Hematopoietic multipotent progenitor cell treated with erythropoietin and hydrocortisone succinate and interleukin-3 and kit ligand, for 6 days (in vitro differentiated cells): ENCODE results near the gene RANBP17.
"Not testable (repeated sequence)": the region's sequence is repeated elsewhere in the genome, so short reads cannot be mapped to it uniquely, and the experiment has no call there.

ENCODE experiments used
- DNase-seq: peaks from one replicate; pipeline ENCODE4 v3.0.0-alpha.2; 2015

RANBP17 gene

DNA sequence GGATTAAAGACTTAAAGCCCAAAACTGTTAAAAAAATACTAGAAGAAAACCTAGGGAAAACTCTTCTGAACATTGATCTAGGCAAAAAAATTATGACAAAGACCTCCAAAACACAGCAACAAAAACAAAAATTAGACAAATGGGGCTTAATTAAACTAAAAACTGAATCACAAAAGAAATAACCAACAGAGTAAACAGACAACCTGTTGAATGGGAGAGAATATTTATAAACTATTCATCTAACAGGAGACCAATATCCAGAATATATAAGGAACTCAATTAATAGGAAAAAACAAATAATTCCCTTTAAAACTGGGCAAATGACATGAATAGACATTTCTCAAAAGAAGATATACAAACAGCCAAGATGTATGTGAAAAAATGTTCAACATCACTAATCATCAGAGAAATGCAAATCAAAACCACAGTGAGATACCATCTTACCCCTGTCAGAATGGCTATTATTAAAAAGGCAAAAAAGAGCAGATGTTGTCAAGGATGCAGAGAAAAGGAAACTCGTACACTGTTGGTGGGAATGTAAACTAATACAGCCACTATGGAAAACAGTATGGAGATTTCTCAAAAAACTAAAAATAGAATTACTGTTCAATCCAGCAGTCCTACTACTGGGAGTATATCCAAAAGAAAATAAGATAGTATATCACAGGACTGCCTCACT, 397.1 kb downstream of the RANBP17 start:
- DNase-seq: no peak

DNA sequence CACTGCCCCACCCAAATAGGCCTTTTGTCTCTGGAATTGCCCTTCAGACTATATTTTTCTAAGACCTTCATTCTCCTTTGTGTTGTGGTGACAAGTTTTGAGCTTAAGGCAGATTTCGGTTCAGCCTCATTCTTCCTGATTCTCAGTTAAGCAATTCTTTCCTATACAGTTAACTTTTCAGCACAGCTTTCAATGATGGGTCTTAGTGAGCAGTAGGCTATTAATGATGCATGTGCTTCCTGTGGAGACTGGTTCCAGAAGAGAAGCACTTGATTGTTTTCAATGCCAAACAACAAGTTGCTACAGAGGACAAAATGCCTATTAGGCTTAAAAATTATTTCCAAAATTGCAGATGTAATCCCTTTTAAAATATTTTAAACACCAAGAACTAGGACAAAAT, 399.5 kb downstream of the RANBP17 start:
- no peak for DNase-seq

DNA sequence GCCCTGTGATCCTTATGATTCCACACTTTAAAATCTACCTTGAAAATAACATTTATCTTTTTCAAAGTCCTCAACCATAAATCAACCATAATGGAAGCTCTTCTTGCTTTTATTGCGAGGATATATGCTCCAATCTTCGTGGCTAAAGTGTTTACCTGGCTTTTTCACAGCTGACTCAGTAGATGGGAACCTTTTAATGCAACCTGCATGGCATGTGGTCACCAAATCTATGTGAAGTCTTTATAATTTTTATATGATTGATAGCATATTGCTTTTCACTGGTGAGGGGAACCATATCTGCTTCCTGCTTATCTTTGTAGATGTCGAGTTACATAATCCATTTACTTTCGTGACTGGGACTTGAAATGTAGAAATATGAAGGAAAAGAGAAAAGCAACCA, 400.1 kb downstream of the RANBP17 start:
- no peak for DNase-seq

- peak; percentile 91 for DNase-seq
These were observed 401.4 kb downstream of the RANBP17 start for GRCh38 chr5:171263181-171263580.

DNA sequence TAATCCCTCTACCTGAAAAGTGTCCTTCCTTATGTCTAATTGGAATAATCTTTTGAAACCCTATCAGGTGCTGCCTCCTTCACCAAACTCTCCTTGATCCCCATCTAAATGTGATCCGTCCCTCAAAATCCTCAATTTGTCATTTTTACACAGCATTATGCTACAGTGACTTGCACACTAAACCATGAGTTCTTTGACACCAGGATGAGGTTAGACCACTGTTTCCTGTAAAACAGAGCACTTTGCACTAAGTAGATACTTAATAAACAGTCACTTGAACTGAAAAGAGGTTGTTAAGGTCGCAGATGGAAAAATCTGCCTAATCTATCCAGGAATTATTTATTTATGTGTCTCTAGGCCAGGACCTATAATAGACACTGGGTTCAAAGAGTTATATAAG, 403.0 kb downstream of the RANBP17 start:
- no peak for DNase-seq

DNA sequence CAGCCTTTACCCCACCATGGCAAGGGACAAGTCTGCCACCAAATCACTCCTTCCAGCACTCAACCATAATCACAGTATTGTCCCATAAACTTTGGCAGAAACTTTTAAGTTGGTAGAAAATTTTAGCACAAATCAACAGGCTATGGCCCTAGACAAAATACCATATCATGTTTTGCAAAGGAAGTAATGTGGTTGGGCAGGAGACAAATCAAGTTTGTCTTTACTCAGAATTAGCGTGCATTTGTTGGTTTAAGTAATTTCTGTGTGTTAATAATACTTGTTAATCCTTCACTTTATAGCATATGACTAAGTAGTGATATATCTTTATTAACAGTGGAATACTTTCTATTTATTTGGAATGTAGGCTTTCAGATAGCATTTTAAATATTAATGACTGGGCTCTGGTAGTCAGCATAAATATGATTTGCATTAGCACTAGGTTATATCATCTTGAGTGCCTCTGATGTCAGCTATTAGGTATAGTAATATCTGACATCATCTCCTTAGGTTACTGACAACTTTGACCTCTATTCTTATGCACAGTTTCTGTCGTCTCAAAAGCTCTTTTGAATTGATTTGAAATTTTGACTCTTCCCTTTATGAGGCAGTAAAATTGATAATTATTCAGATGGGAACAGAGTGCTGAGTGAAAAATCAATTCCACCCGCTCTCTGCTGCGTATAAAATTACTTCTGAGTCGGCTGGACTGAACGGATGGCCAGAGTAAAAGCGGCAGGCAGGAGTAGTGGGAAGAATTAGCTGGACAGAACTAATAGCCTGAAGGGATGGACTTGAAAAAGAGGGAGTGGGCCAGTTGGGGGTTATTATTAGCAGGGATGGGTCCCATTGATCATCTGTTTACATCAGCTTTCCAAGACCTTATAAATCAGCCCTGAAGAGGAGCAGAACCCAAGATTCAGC, 407.1 kb downstream of the RANBP17 start:
- DNase-seq: no peak

DNA sequence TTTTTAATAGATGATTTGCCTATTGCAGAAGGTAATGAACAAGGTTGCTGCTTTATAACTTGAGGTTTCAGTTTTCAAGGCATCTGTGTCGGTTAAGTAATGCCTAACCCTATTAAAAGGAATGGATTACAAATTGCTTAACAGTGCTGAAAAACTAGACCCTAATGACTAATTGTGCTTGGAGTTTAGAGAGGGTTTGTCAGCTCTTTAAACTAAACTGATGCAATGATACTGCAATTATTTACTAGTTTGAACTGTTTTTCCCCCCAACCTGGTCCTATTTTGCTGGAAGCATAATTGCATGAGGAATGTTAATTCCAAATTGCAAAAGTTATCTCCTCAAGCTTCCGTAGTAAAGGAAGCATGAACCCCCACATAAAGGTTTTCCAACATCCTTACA, 407.9 kb downstream of the RANBP17 start:
- no peak for DNase-seq

GRCh38 chr5:171270136-171270535, 408.3 kb downstream of the RANBP17 start:
- DNase-seq: no peak

DNA sequence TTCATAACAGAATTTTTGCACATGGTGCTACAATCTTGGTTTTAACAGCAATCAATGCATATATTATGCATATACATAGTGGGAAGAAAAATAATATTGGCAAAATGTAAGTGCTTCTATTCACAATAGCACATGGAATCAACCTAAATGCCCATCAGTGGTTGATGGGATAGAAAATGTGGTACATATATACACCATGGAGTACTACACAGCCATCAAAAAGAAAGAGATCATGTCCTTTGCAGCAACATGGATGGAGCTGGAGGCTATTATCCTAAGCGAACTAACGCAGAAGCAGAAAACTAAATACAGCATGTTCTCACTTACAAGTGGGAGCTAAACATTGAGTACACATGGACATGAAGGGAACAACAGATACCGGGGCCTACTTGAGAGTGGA, 410.0 kb downstream of the RANBP17 start:
- DNase-seq: no peak

- DNase-seq: peak; percentile 74
These were observed 411.5 kb downstream of the RANBP17 start for GRCh38 chr5:171272996-171273970.

DNA sequence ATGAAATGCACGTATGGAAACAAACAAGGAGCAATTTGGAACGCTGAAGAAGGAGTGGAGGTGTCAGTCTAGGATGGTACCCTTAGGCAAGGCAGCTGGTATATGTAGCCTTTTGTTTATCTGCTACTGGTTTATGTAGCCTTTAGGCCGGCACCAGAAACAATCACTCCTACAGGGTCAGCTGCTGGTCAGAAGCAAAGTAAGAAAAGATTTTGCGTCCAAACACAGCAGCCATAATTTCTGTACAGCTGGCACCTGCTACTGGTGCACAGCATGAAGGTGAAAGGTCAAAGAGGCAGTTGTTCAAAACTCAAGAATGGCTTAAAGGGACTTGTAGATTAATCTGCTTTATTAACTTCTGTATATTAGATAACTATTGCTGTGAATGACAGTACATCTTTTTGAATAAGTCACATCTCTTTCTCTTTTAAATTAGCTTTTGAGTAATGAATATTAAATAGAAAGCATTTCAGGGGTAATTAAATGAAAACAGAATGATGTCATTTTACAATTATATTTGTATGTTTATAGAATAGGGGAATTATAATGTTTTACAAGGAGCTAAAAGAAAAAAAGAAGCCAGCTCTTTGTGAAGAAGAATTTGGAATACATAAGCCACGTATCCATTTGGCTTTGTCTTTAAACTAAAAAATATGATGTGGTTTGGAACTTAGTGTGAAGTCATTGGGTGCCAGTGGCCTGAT, 414.2 kb downstream of the RANBP17 start:
- no peak for DNase-seq

GRCh38 chr5:171283753-171284152, 421.9 kb downstream of the RANBP17 start:
- DNase-seq: no peak

DNA sequence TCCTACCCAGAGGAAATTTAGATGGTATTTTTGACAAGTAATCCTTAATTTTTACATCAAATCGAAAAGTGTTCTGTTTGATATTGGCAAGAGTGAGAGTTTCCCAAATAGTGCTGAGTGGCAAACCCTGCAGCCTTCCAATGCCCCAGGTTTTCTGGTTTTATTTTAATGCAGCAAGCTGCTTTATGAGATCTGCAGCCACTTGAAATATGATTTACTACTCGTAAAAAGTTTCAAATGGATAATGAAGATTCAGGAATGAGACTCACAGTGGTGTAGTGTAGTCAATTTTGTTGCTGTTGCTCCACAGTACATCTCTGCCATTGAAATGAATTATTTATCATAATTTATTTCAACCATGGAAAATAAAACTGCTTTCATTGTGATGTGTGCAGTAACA, 423.6 kb downstream of the RANBP17 start:
- no peak for DNase-seq

- DNase-seq: no peak
These were observed 426.2 kb downstream of the RANBP17 start for GRCh38 chr5:171288066-171288465.

DNA sequence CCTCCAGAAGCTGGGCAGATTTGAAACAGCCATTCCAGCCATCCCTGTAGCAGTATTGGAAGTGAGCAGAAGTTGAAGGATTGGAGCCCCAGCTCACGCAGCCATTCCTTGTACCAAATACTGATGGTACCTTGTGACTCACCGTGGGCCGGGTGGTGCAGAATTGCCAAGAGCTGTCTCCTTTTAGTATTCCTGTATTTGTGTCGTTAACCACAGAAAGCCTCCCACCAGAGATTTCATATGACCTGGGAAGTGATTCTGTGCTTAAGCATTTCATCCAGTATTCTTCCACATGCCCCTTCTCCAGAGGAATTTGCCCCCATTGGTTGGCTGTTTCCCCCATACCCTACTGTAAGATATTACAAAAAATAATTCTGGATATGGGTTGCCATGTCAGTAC, 429.6 kb downstream of the RANBP17 start:
- DNase-seq: no peak

- DNase-seq: peak; percentile 48
These were observed 433.5 kb downstream of the RANBP17 start for GRCh38 chr5:171295299-171295698.

DNA sequence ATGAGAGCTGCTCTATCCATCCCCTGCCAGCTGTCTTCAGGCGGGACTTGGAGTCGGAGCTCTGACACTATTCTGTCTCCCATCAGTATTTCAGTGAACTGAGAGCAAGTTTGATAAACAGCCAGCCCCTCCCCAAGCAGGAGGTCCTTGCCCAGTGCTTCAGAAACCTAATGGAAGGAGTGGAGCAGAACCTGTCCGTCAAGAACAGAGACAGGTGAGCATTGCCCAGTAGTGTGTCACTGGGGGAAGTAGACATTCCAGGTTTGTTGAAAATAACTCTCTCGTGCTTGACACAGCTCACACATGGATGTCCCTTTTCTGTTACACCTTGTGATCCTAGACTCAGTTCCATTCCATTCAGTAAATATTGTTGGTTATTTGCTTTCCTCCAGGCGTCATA, 434.0 kb downstream of the RANBP17 start:
- no peak for DNase-seq

DNA sequence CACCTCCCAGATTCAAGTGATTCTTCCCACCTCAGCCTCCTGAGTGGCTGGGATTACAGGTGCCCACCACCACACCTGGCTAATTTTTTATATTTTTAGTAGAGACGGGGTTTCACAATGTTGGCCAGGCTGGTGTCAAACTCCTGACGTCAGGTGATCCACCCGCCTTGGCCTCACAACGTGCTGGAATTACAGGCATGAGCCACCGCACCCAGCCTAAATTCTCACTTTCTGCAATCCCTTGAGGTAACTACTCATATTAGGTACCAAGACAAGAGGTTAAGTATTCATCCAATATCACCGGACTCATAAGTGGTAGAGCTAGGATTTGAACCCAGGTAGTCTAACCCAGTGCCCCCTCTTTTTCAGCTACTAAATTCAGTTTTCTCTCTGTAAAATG, 436.1 kb downstream of the RANBP17 start:
- not testable (repeated sequence) for DNase-seq

DNA sequence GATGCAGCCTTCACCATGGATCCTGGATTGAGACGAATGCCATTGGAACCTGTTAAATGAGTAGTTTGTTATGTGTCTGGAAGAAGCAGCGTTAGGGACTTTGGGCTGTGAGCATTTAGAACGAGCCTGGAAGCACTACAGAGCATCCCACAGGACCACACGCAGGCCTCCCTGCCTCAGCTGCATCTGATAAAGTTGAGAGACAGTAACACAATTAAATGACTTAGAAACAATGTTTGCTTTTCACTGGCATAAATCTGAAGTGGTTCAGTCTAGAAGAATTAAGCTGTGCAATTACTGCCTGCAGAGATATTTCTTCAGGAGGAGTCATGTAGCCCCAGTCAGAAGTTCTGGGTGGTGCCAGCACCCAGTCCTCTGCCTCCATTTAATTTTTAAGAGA, 437.4 kb downstream of the RANBP17 start:
- DNase-seq: no peak

DNA sequence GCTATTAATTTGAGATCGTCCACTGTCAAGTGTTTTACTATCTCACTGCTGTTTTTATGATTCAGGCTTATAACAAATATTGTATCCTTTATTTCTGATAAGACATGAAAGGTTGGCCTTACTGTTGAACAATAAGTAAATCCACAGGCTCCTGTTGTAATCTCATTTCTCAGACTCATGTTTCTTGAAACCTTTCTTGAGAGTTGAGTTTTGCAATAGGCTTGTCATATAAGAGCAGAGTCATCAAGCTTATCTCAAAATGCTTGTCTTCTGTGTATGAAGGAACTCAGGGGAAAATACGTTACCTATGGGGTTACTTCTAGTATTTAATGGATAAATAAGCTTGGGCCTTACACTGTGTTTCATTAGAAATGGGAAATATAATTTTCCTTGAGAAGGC, 438.0 kb downstream of the RANBP17 start:
- DNase-seq: peak; percentile 45

- no peak for DNase-seq
These were observed 438.5 kb downstream of the RANBP17 start for GRCh38 chr5:171300358-171300757.

DNA sequence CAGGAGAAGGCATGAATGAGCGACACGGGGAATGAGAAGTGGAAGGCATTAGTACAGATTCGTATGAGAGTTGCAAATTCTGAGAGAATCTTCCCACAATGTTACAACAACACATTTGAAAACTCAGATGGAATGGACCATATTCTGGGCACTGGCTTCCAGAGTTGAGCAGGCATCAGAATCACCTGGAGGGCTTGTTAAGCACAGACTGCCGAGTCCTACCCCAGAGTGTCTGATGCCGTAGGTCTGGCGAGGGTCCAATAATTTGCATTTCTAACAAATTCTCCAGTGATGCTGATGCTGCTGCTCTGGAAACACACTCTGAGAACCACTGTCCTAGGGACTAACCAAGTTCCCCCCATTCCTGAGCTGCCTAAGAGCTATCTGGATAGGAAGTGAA, 444.3 kb downstream of the RANBP17 start:
- no peak for DNase-seq
